DND-41 (cell line): Measurements from ENCODE around the gene B4GALT5.

Experiments
- ATAC-seq: fragments of 200-7000 bp; cut with Tn5 transposase; 3 replicates; pipeline ENCODE4 v1.9.1; 2021; ENCODE audit warnings: low read depth; ENCODE audit not compliant: insufficient read depth
- DNase-seq: peaks from one replicate; pipeline ENCODE4 v3.0.0-alpha.2; 2020
- H2AFZ ChIP-seq: 2 replicates; pipeline ENCODE4 v1.6.0; 2012; ENCODE audit warnings: low read depth, low read length
- H3K27ac ChIP-seq: 2 replicates; pipeline ENCODE4 v1.5.1; 2012; ENCODE audit warnings: low read length, inconsistent platforms
- H3K27me3 ChIP-seq: fragments of 200-600 bp; sonication (generic); 2 replicates; pipeline ENCODE4 v1.6.0; 2012; ENCODE audit warnings: low read length, mild to moderate bottlenecking, inconsistent platforms; ENCODE audit not compliant: insufficient read depth, poor library complexity
- H3K36me3 ChIP-seq: 2 replicates; pipeline ENCODE4 v1.5.1; 2012; ENCODE audit warnings: low read length, inconsistent platforms; ENCODE audit not compliant: insufficient read depth
- H3K4me1 ChIP-seq: 2 replicates; pipeline ENCODE4 v1.5.1; 2012; ENCODE audit warnings: mild to moderate bottlenecking, low read length; ENCODE audit not compliant: insufficient read depth
- H3K4me2 ChIP-seq: 2 replicates; pipeline ENCODE4 v1.6.0; 2012; ENCODE audit warnings: mild to moderate bottlenecking, moderate library complexity, low read length, inconsistent platforms; ENCODE audit not compliant: insufficient read depth
- H3K4me3 ChIP-seq, 2 experiments: fragments of 200-600 bp in 1 of 2; shearing (Covaris generic) in 1 of 2; 2 replicates each; pipeline ENCODE4 v1.5.1; 2012 to 2016; ENCODE audit warnings: inconsistent platforms in 2 of 2, low read length in 2 of 2, mild to moderate bottlenecking in 2 of 2, low read depth in 1 of 2, moderate library complexity in 1 of 2
- H3K79me2 ChIP-seq: 2 replicates; pipeline ENCODE4 v1.6.0; 2012; ENCODE audit warnings: low read length, inconsistent platforms; ENCODE audit not compliant: insufficient read depth
- H3K9ac ChIP-seq: 2 replicates; pipeline ENCODE4 v1.6.0; 2012; ENCODE audit warnings: low read depth, mild to moderate bottlenecking, inconsistent platforms, low read length, moderate library complexity
- H3K9me3 ChIP-seq: 2 replicates; pipeline ENCODE4 v1.5.1; 2012; ENCODE audit warnings: low read length, moderate library complexity, mild to moderate bottlenecking, inconsistent platforms; ENCODE audit not compliant: insufficient read depth, severe bottlenecking
- H4K20me1 ChIP-seq: 2 replicates; pipeline ENCODE4 v1.6.0; 2012; ENCODE audit warnings: low read length; ENCODE audit not compliant: insufficient read depth
- EZH2 ChIP-seq: IDR thresholded peaks from 3 replicates; pipeline ENCODE4 v1.6.1; 2012; ENCODE audit warnings: borderline replicate concordance, low read depth, mild to moderate bottlenecking, moderate library complexity, low read length, inconsistent platforms; ENCODE audit not compliant: severe bottlenecking
- TF ChIP-seq, protein P1 (sequence below): IDR thresholded peaks from 2 replicates; pipeline ENCODE4 v1.5.1; 2012; ENCODE audit warnings: borderline replicate concordance, low read length, moderate library complexity, mild to moderate bottlenecking; ENCODE audit not compliant: poor library complexity, severe bottlenecking; ENCODE audit errors: extremely low read depth

B4GALT5 gene

GRCh38 chr20:49603209-49603627 lies 110.5 kb downstream of the B4GALT5 start:
- ATAC-seq: no peak
- Histone ChIP-seq H2AFZ (no peak overlapping the region), H3K27me3 (no peaks in the 10 kb centered on the region), H3K4me3 (no peak overlapping the region), H3K27ac (no peak overlapping the region), H3K9ac (no peak overlapping the region), H3K4me2 (no peak overlapping the region), H3K4me1 (no peaks in the 10 kb centered on the region), H3K79me2 (no peaks in the 10 kb centered on the region), H3K9me3 (no peaks in the 10 kb centered on the region), H4K20me1 (no peaks in the 10 kb centered on the region), H3K36me3 (no peaks in the 10 kb centered on the region)
- DNase-seq: no peak
- TF ChIP-seq, protein P1, sequence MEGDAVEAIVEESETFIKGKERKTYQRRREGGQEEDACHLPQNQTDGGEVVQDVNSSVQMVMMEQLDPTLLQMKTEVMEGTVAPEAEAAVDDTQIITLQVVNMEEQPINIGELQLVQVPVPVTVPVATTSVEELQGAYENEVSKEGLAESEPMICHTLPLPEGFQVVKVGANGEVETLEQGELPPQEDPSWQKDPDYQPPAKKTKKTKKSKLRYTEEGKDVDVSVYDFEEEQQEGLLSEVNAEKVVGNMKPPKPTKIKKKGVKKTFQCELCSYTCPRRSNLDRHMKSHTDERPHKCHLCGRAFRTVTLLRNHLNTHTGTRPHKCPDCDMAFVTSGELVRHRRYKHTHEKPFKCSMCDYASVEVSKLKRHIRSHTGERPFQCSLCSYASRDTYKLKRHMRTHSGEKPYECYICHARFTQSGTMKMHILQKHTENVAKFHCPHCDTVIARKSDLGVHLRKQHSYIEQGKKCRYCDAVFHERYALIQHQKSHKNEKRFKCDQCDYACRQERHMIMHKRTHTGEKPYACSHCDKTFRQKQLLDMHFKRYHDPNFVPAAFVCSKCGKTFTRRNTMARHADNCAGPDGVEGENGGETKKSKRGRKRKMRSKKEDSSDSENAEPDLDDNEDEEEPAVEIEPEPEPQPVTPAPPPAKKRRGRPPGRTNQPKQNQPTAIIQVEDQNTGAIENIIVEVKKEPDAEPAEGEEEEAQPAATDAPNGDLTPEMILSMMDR: peak; percentile 42
- TF ChIP-seq EZH2: no peak

- H3K27ac ChIP-seq: no peak overlapping the region
- no peak for DNase-seq
- H3K4me2 ChIP-seq: no peak overlapping the region
These were observed 111.1 kb downstream of the B4GALT5 start for GRCh38 chr20:49602345-49603208.

DNA sequence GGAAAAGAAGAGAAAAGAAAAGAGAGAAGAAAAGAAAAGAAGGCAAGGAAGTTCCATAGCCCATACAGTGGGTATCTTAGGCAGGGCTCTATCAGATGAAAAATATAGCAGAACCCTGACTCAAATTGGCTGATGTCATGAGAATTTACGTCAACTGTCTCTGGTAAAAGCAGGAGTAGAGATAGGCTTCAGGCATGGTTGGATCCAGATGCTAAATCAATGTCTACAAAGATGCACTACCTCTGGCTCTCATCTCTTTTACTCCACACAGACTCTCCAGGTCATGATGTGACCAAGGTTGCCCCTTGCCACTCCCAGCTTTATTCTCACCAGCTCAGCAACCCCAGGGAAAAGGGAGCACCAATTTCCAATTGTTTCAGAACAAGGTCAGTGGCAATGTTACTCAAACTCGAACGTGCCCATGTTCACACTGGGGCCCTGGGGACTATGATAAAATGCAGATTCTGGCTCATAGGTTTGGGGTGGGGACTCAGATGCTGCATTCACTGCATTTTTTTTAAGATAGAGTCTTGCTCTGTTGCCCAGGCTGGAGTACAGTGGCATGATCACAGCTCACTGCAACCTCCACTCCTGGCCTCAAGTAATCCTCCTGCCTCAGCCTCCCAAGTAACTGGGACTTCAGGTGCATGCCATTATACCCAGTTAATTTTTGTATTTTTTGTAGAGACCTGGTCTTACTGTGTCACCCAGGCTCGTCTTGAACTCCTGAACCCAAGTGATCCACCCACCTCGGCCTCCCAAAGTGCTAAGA lies 112.3 kb downstream of the B4GALT5 start:
- H3K79me2 ChIP-seq: no peaks in the 10 kb centered on the region
- no peaks in the 10 kb centered on the region for H3K9me3 ChIP-seq
- H3K4me2 ChIP-seq: no peak overlapping the region
- no peak for DNase-seq
- ATAC-seq: no peak
- no peak overlapping the region for H3K9ac ChIP-seq
- no peaks in the 10 kb centered on the region for H3K27me3 ChIP-seq
- H4K20me1 ChIP-seq: no peaks in the 10 kb centered on the region
- peaks cover 2% of the 10 kb centered on the region; the same call in 1 of the 2 replicates for H3K4me1 ChIP-seq
- no peak for TF ChIP-seq EZH2
- TF ChIP-seq, protein P1: no peak
- H3K27ac ChIP-seq: no peak overlapping the region
- H3K36me3 ChIP-seq: no peaks in the 10 kb centered on the region
- H2AFZ ChIP-seq: no peak overlapping the region
- no peak overlapping the region for H3K4me3 ChIP-seq

More at GRCh38 chr20:49602345-49603208, 111.1 kb downstream of the B4GALT5 start:
- no peak for TF ChIP-seq EZH2
- TF ChIP-seq, protein P1: no peak
- Histone ChIP-seq H3K27me3 (no peaks in the 10 kb centered on the region), H3K4me3 (no peak overlapping the region), H3K9me3 (no peaks in the 10 kb centered on the region), H3K9ac (no peak overlapping the region), H4K20me1 (no peaks in the 10 kb centered on the region), H3K4me1 (no peaks in the 10 kb centered on the region), H3K36me3 (no peaks in the 10 kb centered on the region), H2AFZ (no peak overlapping the region), H3K79me2 (no peaks in the 10 kb centered on the region)
- no peak for ATAC-seq
